Measurements from ENCODE around the gene BARHL1. TPM values are rescaled to one million over a fixed set of nuclear protein-coding genes. Genes with fewer than 3 reads are reported as not detected.

The BARHL1 gene
- total and polyA plus RNA-seq, 4 donors: not detected

GRCh38 chr9:132556235-132556634, 26.2 kb upstream of the BARHL1 start:
- WGBS, 2 donors: 67 to 83% methylated on average over 6 of the region's 6 CpGs
- Histone ChIP-seq H3K9me3 (ENCODE audit: control insufficient read depth in 4 of 4, insufficient read depth in 3 of 4, low read length in 3 of 4) (peaks cover 0 to 3% (median 0%) of the 10 kb centered on the region in 4 donors), H3K27me3 (ENCODE audit: control insufficient read depth in 3 of 3, insufficient read depth in 3 of 3, low read length in 2 of 3) (peaks cover 4 to 31% (median 5%) of the 10 kb centered on the region in 3 donors), H3K36me3 (ENCODE audit: control insufficient read depth in 4 of 4, insufficient read depth in 4 of 4, low read length in 4 of 4) (no peaks in the 10 kb centered on the region), H3K27ac (ENCODE audit: low read depth in 1 of 2, low read length in 1 of 2) (no peak overlapping the region), H3K9ac (ENCODE audit: insufficient read depth in 1 of 2, low read length in 2 of 2) (no peak overlapping the region), H3K4me1 (ENCODE audit: control insufficient read depth in 5 of 5, insufficient read depth in 5 of 5, low read length in 5 of 5) (peaks cover 0 to 5% (median 0%) of the 10 kb centered on the region in 5 donors), H3K4me3 (no peak overlapping the region)
- TF ChIP-seq, protein P1, sequence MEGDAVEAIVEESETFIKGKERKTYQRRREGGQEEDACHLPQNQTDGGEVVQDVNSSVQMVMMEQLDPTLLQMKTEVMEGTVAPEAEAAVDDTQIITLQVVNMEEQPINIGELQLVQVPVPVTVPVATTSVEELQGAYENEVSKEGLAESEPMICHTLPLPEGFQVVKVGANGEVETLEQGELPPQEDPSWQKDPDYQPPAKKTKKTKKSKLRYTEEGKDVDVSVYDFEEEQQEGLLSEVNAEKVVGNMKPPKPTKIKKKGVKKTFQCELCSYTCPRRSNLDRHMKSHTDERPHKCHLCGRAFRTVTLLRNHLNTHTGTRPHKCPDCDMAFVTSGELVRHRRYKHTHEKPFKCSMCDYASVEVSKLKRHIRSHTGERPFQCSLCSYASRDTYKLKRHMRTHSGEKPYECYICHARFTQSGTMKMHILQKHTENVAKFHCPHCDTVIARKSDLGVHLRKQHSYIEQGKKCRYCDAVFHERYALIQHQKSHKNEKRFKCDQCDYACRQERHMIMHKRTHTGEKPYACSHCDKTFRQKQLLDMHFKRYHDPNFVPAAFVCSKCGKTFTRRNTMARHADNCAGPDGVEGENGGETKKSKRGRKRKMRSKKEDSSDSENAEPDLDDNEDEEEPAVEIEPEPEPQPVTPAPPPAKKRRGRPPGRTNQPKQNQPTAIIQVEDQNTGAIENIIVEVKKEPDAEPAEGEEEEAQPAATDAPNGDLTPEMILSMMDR (IDR thresholded peaks at IDR 0.05; ENCODE audit: control extremely low read depth, extremely low read depth): no peak
- no peak for ATAC-seq (ENCODE audit: insufficient read depth, low FRiP score)
- no peak for DNase-seq

- ATAC-seq (ENCODE audit: insufficient read depth, low FRiP score): no peak
- H3K4me1 ChIP-seq (ENCODE audit: control insufficient read depth in 5 of 5, insufficient read depth in 5 of 5, low read length in 5 of 5): peaks cover 0 to 7% (median 0%) of the 10 kb centered on the region in 5 donors
- peaks cover 0 to 3% (median 0%) of the 10 kb centered on the region in 4 donors for H3K9me3 ChIP-seq (ENCODE audit: control insufficient read depth in 4 of 4, insufficient read depth in 3 of 4, low read length in 3 of 4)
- H3K9ac ChIP-seq (ENCODE audit: insufficient read depth in 1 of 2, low read length in 2 of 2): no peak overlapping the region
- no peak for DNase-seq
- no peak overlapping the region for H3K4me3 ChIP-seq
- TF ChIP-seq, protein P1 (IDR thresholded peaks at IDR 0.05; ENCODE audit: control extremely low read depth, extremely low read depth): no peak
- no peaks in the 10 kb centered on the region for H3K36me3 ChIP-seq (ENCODE audit: control insufficient read depth in 4 of 4, insufficient read depth in 4 of 4, low read length in 4 of 4)
- 71 to 84% methylated on average over 26 of the region's 26 CpGs for WGBS, 2 donors
- H3K27ac ChIP-seq (ENCODE audit: low read depth in 1 of 2, low read length in 1 of 2): no peak overlapping the region
- H3K27me3 ChIP-seq (ENCODE audit: control insufficient read depth in 3 of 3, insufficient read depth in 3 of 3, low read length in 2 of 3): peaks cover 4 to 35% (median 7%) of the 10 kb centered on the region in 3 donors
Observed at GRCh38 chr9:132556714-132557113, 25.7 kb upstream of the BARHL1 start.

GRCh38 chr9:132557159-132557558, 25.2 kb upstream of the BARHL1 start:
- ATAC-seq (ENCODE audit: insufficient read depth, low FRiP score) (no peak), DNase-seq (no peak)
- 89% methylated on average over 15 of the region's 15 CpGs for WGBS, 2 donors
- H3K9me3 ChIP-seq (ENCODE audit: control insufficient read depth in 4 of 4, insufficient read depth in 3 of 4, low read length in 3 of 4): peaks cover 0 to 3% (median 0%) of the 10 kb centered on the region in 4 donors
- H3K27ac ChIP-seq (ENCODE audit: low read depth in 1 of 2, low read length in 1 of 2): no peak overlapping the region
- peaks cover 0 to 9% (median 0%) of the 10 kb centered on the region in 5 donors for H3K4me1 ChIP-seq (ENCODE audit: control insufficient read depth in 5 of 5, insufficient read depth in 5 of 5, low read length in 5 of 5)
- H3K4me3 ChIP-seq: no peak overlapping the region
- H3K27me3 ChIP-seq (ENCODE audit: control insufficient read depth in 3 of 3, insufficient read depth in 3 of 3, low read length in 2 of 3): peaks cover 4 to 40% (median 7%) of the 10 kb centered on the region in 3 donors
- H3K9ac ChIP-seq (ENCODE audit: insufficient read depth in 1 of 2, low read length in 2 of 2): no peak overlapping the region
- TF ChIP-seq, protein P1 (IDR thresholded peaks at IDR 0.05; ENCODE audit: control extremely low read depth, extremely low read depth): no peak
- H3K36me3 ChIP-seq (ENCODE audit: control insufficient read depth in 4 of 4, insufficient read depth in 4 of 4, low read length in 4 of 4): no peaks in the 10 kb centered on the region

- Histone ChIP-seq H3K36me3 (ENCODE audit: control insufficient read depth in 4 of 4, insufficient read depth in 4 of 4, low read length in 4 of 4) (no peaks in the 10 kb centered on the region), H3K4me3 (no peak overlapping the region), H3K9me3 (ENCODE audit: control insufficient read depth in 4 of 4, insufficient read depth in 3 of 4, low read length in 3 of 4) (no peaks in the 10 kb centered on the region), H3K4me1 (ENCODE audit: control insufficient read depth in 5 of 5, insufficient read depth in 5 of 5, low read length in 5 of 5) (peaks cover 0 to 9% (median 0%) of the 10 kb centered on the region in 5 donors), H3K27me3 (ENCODE audit: control insufficient read depth in 3 of 3, insufficient read depth in 3 of 3, low read length in 2 of 3) (peaks cover 0 to 41% (median 7%) of the 10 kb centered on the region in 3 donors), H3K9ac (ENCODE audit: insufficient read depth in 1 of 2, low read length in 2 of 2) (no peak overlapping the region), H3K27ac (ENCODE audit: low read depth in 1 of 2, low read length in 1 of 2) (no peak overlapping the region)
- no peak for DNase-seq
- ATAC-seq (ENCODE audit: insufficient read depth, low FRiP score): no peak
- WGBS, 2 donors: 93 to 94% methylated on average over 2 of the region's 2 CpGs
- TF ChIP-seq, protein P1 (IDR thresholded peaks at IDR 0.05; ENCODE audit: control extremely low read depth, extremely low read depth): no peak
Observed at GRCh38 chr9:132559711-132560110, 22.7 kb upstream of the BARHL1 start.
